ENCODE measurements around the gene NKX6-1.

GRCh38 chr4:84493092-84493850 lies 5.8 kb downstream of the NKX6-1 start:
- TF ChIP-seq CTCF (IDR thresholded peaks at IDR 0.05) = no peak
- TF ChIP-seq POLR2A (IDR thresholded peaks at IDR 0.05) = no peak

Data from esophagus squamous epithelium (tissue), 4 donors.